HCT116 (cell line): ENCODE results near the gene CALCB. TPM values are rescaled to one million over a fixed set of nuclear protein-coding genes. Genes with fewer than 3 reads are reported as not detected.

Source experiments
- ATAC-seq: fragments of 200-7000 bp; cut with Tn5 transposase; 2 replicates; pipeline ENCODE4 v1.9.1; 2020; ENCODE audit warnings: mild to moderate bottlenecking, moderate library complexity
- BruUV-seq: library from RNA; stranded (reverse); fragments of 400-500 nt; replicated peaks from 2 replicates; lab custom pipeline; 2021; lab: Mats Ljungman, UMichigan
- CTCF ChIA-PET: fragments of 300-600 bp; sonication (Branson Sonifier 250); formaldehyde crosslinking; loops from one replicate; lab custom pipeline; 2021; ENCODE audit warnings: antibody characterized with exemption; lab: Charles Lee
- POLR2A ChIA-PET: fragments of 300-600, 350-600 bp; sonication (Branson Sonifier 250); formaldehyde crosslinking; loops from one replicate; lab custom pipeline; 2021; ENCODE audit warnings: antibody characterized with exemption; lab: Charles Lee
- RAD21 ChIA-PET, 2 experiments: fragments of 300-600 bp; sonication (Branson Sonifier 250); formaldehyde crosslinking; loops; one replicate each; lab custom pipeline; 2023; ENCODE audit warnings: low total read pairs in 2 of 2; ENCODE audit not compliant: uncharacterized antibody in 2 of 2, unreplicated experiment in 2 of 2, low non-redundant PET in 1 of 2; lab: Charles Lee
- DNase-seq: peaks from one replicate; pipeline ENCODE4 v3.0.0-alpha.2; 2010; ENCODE audit warnings: low read depth, low spot score
- H2AFZ ChIP-seq: fragments of 200-600 bp; shearing (Covaris generic), sonication (generic); 2 replicates; pipeline ENCODE4 v1.6.1; 2017; ENCODE audit warnings: low read depth, mixed run types, mixed read lengths, antibody characterized with exemption, low read length; ENCODE audit not compliant: poor library complexity, severe bottlenecking
- H3K27ac ChIP-seq: 2 replicates; pipeline ENCODE4 v1.5.1; 2012; ENCODE audit warnings: low read depth, low read length
- H3K27me3 ChIP-seq: fragments of 200-600 bp; sonication (generic); 2 replicates; pipeline ENCODE4 v1.6.1; 2016; ENCODE audit warnings: mixed run types, low read length, mixed read lengths; ENCODE audit not compliant: insufficient read depth
- H3K36me3 ChIP-seq, 2 experiments: fragments of 200-500 bp in 1 of 2; fragments of 200-600 bp in 1 of 2; sonication (Bioruptor generic) in 1 of 2; sonication (generic) in 1 of 2; 2 replicates each; pipeline versions ENCODE4 v1.5.1 to v1.6.1; 2014 to 2016; ENCODE audit warnings: low read length in 2 of 2, inconsistent platforms in 1 of 2, mixed read lengths in 1 of 2, mixed run types in 1 of 2; ENCODE audit not compliant: insufficient read depth in 2 of 2, control insufficient read depth in 1 of 2
- H3K4me1 ChIP-seq, 2 experiments: fragments of 200-600 bp in 1 of 2; sonication (generic) in 1 of 2; 2 replicates each; pipeline versions ENCODE4 v1.5.1 to v1.6.1; 2012 to 2017; ENCODE audit warnings: low read length in 2 of 2, inconsistent platforms in 1 of 2, mild to moderate bottlenecking in 1 of 2, mixed read lengths in 1 of 2, mixed run types in 1 of 2, moderate library complexity in 1 of 2; ENCODE audit not compliant: insufficient read depth in 2 of 2, control insufficient read depth in 1 of 2
- H3K4me2 ChIP-seq: fragments of 200-600 bp; sonication (generic); 2 replicates; pipeline ENCODE4 v1.6.1; 2017; ENCODE audit warnings: mixed run types, low read length, mixed read lengths
- H3K4me3 ChIP-seq, 2 experiments: fragments of 200-600 bp in 1 of 2; sonication (generic) in 1 of 2; replicated peaks in 1 of 2; 2 replicates each; pipeline ENCODE4 v1.5.1; 2011 to 2016; ENCODE audit warnings: low read length in 2 of 2, control low read depth in 1 of 2, low read depth in 1 of 2, mild to moderate bottlenecking in 1 of 2, mixed read lengths in 1 of 2, mixed run types in 1 of 2
- H3K79me2 ChIP-seq: fragments of 200-600 bp; sonication (generic); 2 replicates; pipeline ENCODE4 v1.6.1; 2017; ENCODE audit warnings: mild to moderate bottlenecking, mixed run types, low read length, moderate library complexity, mixed read lengths; ENCODE audit not compliant: insufficient read depth
- H3K9ac ChIP-seq: fragments of 200-600 bp; sonication (generic); 2 replicates; pipeline ENCODE4 v1.6.1; 2016; ENCODE audit warnings: low read length, mixed read lengths
- H3K9me2 ChIP-seq: fragments of 200-600 bp; sonication (generic), shearing (Covaris generic); 2 replicates; pipeline ENCODE4 v1.6.1; 2017; ENCODE audit warnings: mixed run types, mild to moderate bottlenecking, moderate library complexity; ENCODE audit not compliant: insufficient read depth
- H3K9me3 ChIP-seq, 2 experiments: fragments of 200-500 bp in 1 of 2; fragments of 200-600 bp in 1 of 2; sonication (Bioruptor generic) in 1 of 2; sonication (generic) in 1 of 2; 2 replicates each; pipeline ENCODE4 v1.6.1; 2014 to 2017; ENCODE audit warnings: low read length in 2 of 2, mixed read lengths in 2 of 2, inconsistent platforms in 1 of 2, low read depth in 1 of 2, mild to moderate bottlenecking in 1 of 2, mixed run types in 1 of 2, moderate library complexity in 1 of 2; ENCODE audit not compliant: control insufficient read depth in 1 of 2, insufficient read depth in 1 of 2
- H4K20me1 ChIP-seq: fragments of 200-600 bp; sonication (generic), shearing (Covaris generic); 2 replicates; pipeline ENCODE4 v1.6.1; 2017; ENCODE audit warnings: mixed run types, mild to moderate bottlenecking, moderate library complexity; ENCODE audit not compliant: insufficient read depth
- ATF3 ChIP-seq: IDR thresholded peaks from 2 replicates; pipeline ENCODE4 v1.6.1; 2012
- CEBPB ChIP-seq: IDR thresholded peaks from 2 replicates; pipeline ENCODE4 v1.6.1; 2012; ENCODE audit warnings: low read depth
- CTCF ChIP-seq, 3 experiments: fragments of 200-600 bp in 1 of 3; sonication (generic) in 1 of 3; IDR thresholded peaks in 2 of 3; conservative IDR thresholded peaks in 1 of 3; 2 replicates each; pipeline ENCODE4 v1.5.1; 2012 to 2017; ENCODE audit warnings: low read depth in 2 of 3, low read length in 2 of 3, antibody characterized with exemption in 1 of 3, borderline replicate concordance in 1 of 3, control low read depth in 1 of 3, mild to moderate bottlenecking in 1 of 3, mixed read lengths in 1 of 3, mixed run types in 1 of 3, moderate library complexity in 1 of 3; ENCODE audit not compliant: insufficient read depth in 1 of 3
- EGR1 ChIP-seq: IDR thresholded peaks from 2 replicates; pipeline ENCODE4 v1.6.1; 2012; ENCODE audit warnings: low read depth
- ELF1 ChIP-seq: IDR thresholded peaks from 2 replicates; pipeline ENCODE4 v1.6.1; 2012; ENCODE audit warnings: low read depth, borderline replicate concordance
- EZH2 ChIP-seq: fragments of 200-600 bp; sonication (generic); IDR thresholded peaks from 2 replicates; pipeline ENCODE4 v1.6.1; 2017; ENCODE audit warnings: antibody characterized with exemption, mixed run types
- EZH2phosphoT487 ChIP-seq: fragments of 200-600 bp; IDR thresholded peaks from 2 replicates; pipeline ENCODE4 v1.6.1; 2018; ENCODE audit warnings: antibody characterized with exemption, borderline replicate concordance
- FOSL1 ChIP-seq: IDR thresholded peaks from 2 replicates; pipeline ENCODE4 v1.6.1; 2012; ENCODE audit warnings: low read depth
- JUND ChIP-seq: IDR thresholded peaks from 2 replicates; pipeline ENCODE4 v1.6.1; 2012
- MAX ChIP-seq: IDR thresholded peaks from 2 replicates; pipeline ENCODE4 v1.6.1; 2012
- POLR2A ChIP-seq: IDR thresholded peaks from 2 replicates; pipeline ENCODE4 v1.7.0; 2011; ENCODE audit warnings: borderline replicate concordance; ENCODE audit not compliant: insufficient read depth, insufficient read length; ENCODE audit errors: extremely low read depth
- POLR2AphosphoS5 ChIP-seq: IDR thresholded peaks from 2 replicates; pipeline ENCODE4 v1.6.1; 2011; ENCODE audit warnings: mild to moderate bottlenecking, low read depth, low read length, moderate library complexity
- RAD21 ChIP-seq: IDR thresholded peaks from 2 replicates; pipeline ENCODE4 v1.6.1; 2012; ENCODE audit warnings: low read depth, mild to moderate bottlenecking
- REST ChIP-seq: IDR thresholded peaks from 2 replicates; pipeline ENCODE4 v1.6.1; 2012; ENCODE audit warnings: low read depth
- SP1 ChIP-seq: IDR thresholded peaks from 2 replicates; pipeline ENCODE4 v1.6.1; 2012; ENCODE audit warnings: low read depth
- TCF7L2 ChIP-seq: IDR thresholded peaks from 2 replicates; pipeline ENCODE4 v1.7.0; 2011; ENCODE audit warnings: borderline replicate concordance, inconsistent platforms; ENCODE audit not compliant: insufficient read depth, insufficient read length; ENCODE audit errors: extremely low read depth
- YY1 ChIP-seq: IDR thresholded peaks from 2 replicates; pipeline ENCODE4 v1.6.1; 2011; ENCODE audit warnings: low read length, low read depth, moderate library complexity, mild to moderate bottlenecking; ENCODE audit not compliant: insufficient replicate concordance; ENCODE audit errors: extremely low read depth
- ZBTB33 ChIP-seq: IDR thresholded peaks from 2 replicates; pipeline ENCODE4 v1.6.1; 2011; ENCODE audit warnings: mild to moderate bottlenecking, low read length, moderate library complexity; ENCODE audit not compliant: insufficient replicate concordance; ENCODE audit errors: extremely low read depth
- ZNF274 ChIP-seq: fragments of 200-500 bp; sonication (Bioruptor generic); IDR thresholded peaks from 2 replicates; pipeline ENCODE4 v1.6.1; 2014; ENCODE audit warnings: mild to moderate bottlenecking, low read depth, low read length, inconsistent platforms
- intact Hi-C: fragments of 100-400 bp; cut with micrococcal nuclease; formaldehyde crosslinking; loops from 2 replicates; pipeline ENCODE4 v1.10.0; 2022
- total RNA-seq: library from RNA; stranded (reverse); gene quantifications from one replicate; pipeline ENCODE4 v1.2.1, GENCODE V29; 2021; ENCODE audit not compliant: unreplicated experiment

The CALCB gene
- total RNA-seq, 1 experiment from 2014 or later, result 0.22 TPM

GRCh38 chr11:15057329-15057728, 16.1 kb upstream of the CALCB start:
- no peaks in the 10 kb centered on the region for H3K27me3 ChIP-seq
- H2AFZ ChIP-seq, result no peak overlapping the region
- DNase-seq, result no peak
- H3K4me2 ChIP-seq, result no peak overlapping the region
- no peaks in the 10 kb centered on the region for H4K20me1 ChIP-seq
- H3K4me1 ChIP-seq, result peaks cover 11 to 22% of the 10 kb centered on the region in 2 experiments
- no peaks in the 10 kb centered on the region for H3K9me3 ChIP-seq
- CTCF ChIA-PET, result interaction anchor here (2.1 kb wide), 1 partner anchor 18 kb away, joined by 7 read pairs; no protein-coding TSS in a partner anchor
- intact Hi-C loops, result no loop called here
- H3K36me3 ChIP-seq, result no peaks in the 10 kb centered on the region
- H3K4me3 ChIP-seq, result no peak overlapping the region
- ATAC-seq, result no peak
- H3K27ac ChIP-seq, result no peak overlapping the region
- H3K9ac ChIP-seq, result no peak overlapping the region
- RAD21 ChIA-PET, result no interaction called here
- H3K9me2 ChIP-seq, result no peaks in the 10 kb centered on the region
- no TSS peak for BruUV-seq
- no peaks in the 10 kb centered on the region for H3K79me2 ChIP-seq
- TF ChIP-seq RAD21 (no peak), ZBTB33 (no peak), CTCF (IDR thresholded peaks at IDR 0.05 in 2 of 3, conservative IDR thresholded peaks at IDR 0.05 in 1 of 3; ENCODE audit: borderline replicate concordance in 1 of 3, insufficient read depth in 1 of 3, low read depth in 2 of 3, low read length in 2 of 3) (no peak), MAX (no peak), YY1 (no peak), POLR2AphosphoS5 (no peak), POLR2A (no peak), ELF1 (no peak), CEBPB (no peak), EZH2 (no peak), JUND (no peak), FOSL1 (no peak), REST (no peak), TCF7L2 (no peak), ATF3 (no peak), EZH2phosphoT487 (no peak), SP1 (no peak), EGR1 (no peak), ZNF274 (no peak)
- POLR2A ChIA-PET, result no interaction called here
